Peyer's patch (tissue), 4 donors: ENCODE measurements around the gene THSD7A. TPM values are rescaled to one million over a fixed set of nuclear protein-coding genes. Genes with fewer than 3 reads are reported as not detected.

Experiments used
- DNase-seq, 3 donors: peaks; one replicate each; pipeline ENCODE4 v3.0.0-alpha.2; 2017 to 2019
- H3K27ac ChIP-seq, 4 donors: fragments of 200-600 bp; sonication (generic); one replicate each; pipeline ENCODE4 v1.5.1; 2016 to 2019
- H3K27me3 ChIP-seq, 2 donors: fragments of 200-600 bp; sonication (generic); one replicate each; pipeline ENCODE4 v1.5.1; 2019
- H3K36me3 ChIP-seq, 3 donors: fragments of 200-600 bp; sonication (generic); one replicate each; pipeline ENCODE4 v1.5.1; 2016 to 2019
- H3K4me1 ChIP-seq, 4 donors: fragments of 200-600 bp; sonication (generic); one replicate each; pipeline ENCODE4 v1.5.1; 2016 to 2019
- H3K4me3 ChIP-seq, 4 donors: fragments of 200-600 bp; sonication (generic); 1 replicate in 3 of 4; 2 replicates in 1 of 4; pipeline ENCODE4 v1.5.1; 2016 to 2019; ENCODE audit warnings: mild to moderate bottlenecking in 1 of 4
- H3K9me3 ChIP-seq, 4 donors: fragments of 200-600 bp; sonication (generic); one replicate each; pipeline ENCODE4 v1.5.1; 2016 to 2019; ENCODE audit warnings: mild to moderate bottlenecking in 1 of 4
- CTCF ChIP-seq, 6 experiments: fragments of 450-650 bp in 4 of 6; fragments of 200-600 bp in 2 of 6; sonication (generic) in 1 of 6; IDR thresholded peaks; one replicate each; pipeline ENCODE4 v1.5.1; 2017 to 2019; ENCODE audit warnings: antibody characterized with exemption in 6 of 6, mild to moderate bottlenecking in 3 of 6, moderate library complexity in 1 of 6
- POLR2A ChIP-seq, 2 donors: fragments of 450-650 bp; IDR thresholded peaks; one replicate each; pipeline ENCODE4 v1.5.1; 2017; ENCODE audit warnings: antibody characterized with exemption in 2 of 2, mild to moderate bottlenecking in 2 of 2, moderate library complexity in 2 of 2
- total RNA-seq, 4 donors: library from RNA; depleted of rRNA; stranded (reverse); fragments of >200 nt; gene quantifications; one replicate each; pipeline ENCODE4 v1.1.0, GENCODE V29; 2016

THSD7A gene
- total RNA-seq, 4 donors from 2014 or later: 0.53 to 4.1 (median 2.1) TPM

- no peak overlapping the region for H3K27ac ChIP-seq
- DNase-seq: no peak
- no peaks in the 10 kb centered on the region for H3K27me3 ChIP-seq
- no peaks in the 10 kb centered on the region for H3K4me1 ChIP-seq
- H3K9me3 ChIP-seq: no peaks in the 10 kb centered on the region
- no peaks in the 10 kb centered on the region for H3K36me3 ChIP-seq
- H3K4me3 ChIP-seq: no peak overlapping the region
- TF ChIP-seq POLR2A (IDR thresholded peaks at IDR 0.05) (no peak), CTCF (IDR thresholded peaks at IDR 0.05) (no peak)
These were observed 239.3 kb downstream of the THSD7A start for GRCh38 chr7:11592699-11593098.

- Histone ChIP-seq H3K4me1 (no peaks in the 10 kb centered on the region), H3K27me3 (no peaks in the 10 kb centered on the region), H3K27ac (no peak overlapping the region), H3K4me3 (no peak overlapping the region), H3K36me3 (no peaks in the 10 kb centered on the region), H3K9me3 (no peaks in the 10 kb centered on the region)
- TF ChIP-seq CTCF (IDR thresholded peaks at IDR 0.05): no peak
- no peak for TF ChIP-seq POLR2A (IDR thresholded peaks at IDR 0.05)
- no peak for DNase-seq
These were observed 240.1 kb downstream of the THSD7A start for GRCh38 chr7:11591943-11592342.

GRCh38 chr7:11591055-11591633 is 240.9 kb downstream of the THSD7A start:
- TF ChIP-seq POLR2A (IDR thresholded peaks at IDR 0.05) (no peak), CTCF (IDR thresholded peaks at IDR 0.05) (no peak)
- no peak for DNase-seq
- H3K4me3 ChIP-seq: no peak overlapping the region
- H3K4me1 ChIP-seq: no peaks in the 10 kb centered on the region
- no peak overlapping the region for H3K27ac ChIP-seq
- no peaks in the 10 kb centered on the region for H3K36me3 ChIP-seq
- H3K9me3 ChIP-seq: no peaks in the 10 kb centered on the region
- no peaks in the 10 kb centered on the region for H3K27me3 ChIP-seq

GRCh38 chr7:11589251-11589650 is 242.7 kb downstream of the THSD7A start:
- H3K4me1 ChIP-seq: no peaks in the 10 kb centered on the region
- no peaks in the 10 kb centered on the region for H3K9me3 ChIP-seq
- TF ChIP-seq POLR2A (IDR thresholded peaks at IDR 0.05): no peak
- H3K36me3 ChIP-seq: no peaks in the 10 kb centered on the region
- no peak overlapping the region for H3K27ac ChIP-seq
- no peak for DNase-seq
- no peak overlapping the region for H3K4me3 ChIP-seq
- H3K27me3 ChIP-seq: no peaks in the 10 kb centered on the region

GRCh38 chr7:11587814-11588213 is 244.2 kb downstream of the THSD7A start:
- no peak overlapping the region for H3K4me3 ChIP-seq
- H3K27me3 ChIP-seq: no peaks in the 10 kb centered on the region
- no peaks in the 10 kb centered on the region for H3K36me3 ChIP-seq
- H3K4me1 ChIP-seq: no peaks in the 10 kb centered on the region
- no peaks in the 10 kb centered on the region for H3K9me3 ChIP-seq
- H3K27ac ChIP-seq: no peak overlapping the region
- no peak for DNase-seq
- TF ChIP-seq CTCF (IDR thresholded peaks at IDR 0.05) (no peak), POLR2A (IDR thresholded peaks at IDR 0.05) (no peak)

GRCh38 chr7:11587048-11587447 is 244.9 kb downstream of the THSD7A start:
- Histone ChIP-seq H3K4me1 (no peaks in the 10 kb centered on the region), H3K27me3 (no peaks in the 10 kb centered on the region), H3K36me3 (no peaks in the 10 kb centered on the region), H3K4me3 (no peak overlapping the region), H3K27ac (no peak overlapping the region), H3K9me3 (no peaks in the 10 kb centered on the region)
- TF ChIP-seq POLR2A (IDR thresholded peaks at IDR 0.05) (no peak), CTCF (IDR thresholded peaks at IDR 0.05) (no peak)
- DNase-seq: no peak
